CD4-positive, alpha-beta T cell treated with Interleukin-2 at 100 ng/mL for 4 hours (primary cell): Measurements from ENCODE around the gene ASTL.
"Not testable (repeated sequence)": the region's sequence is repeated elsewhere in the genome, so short reads cannot be mapped to it uniquely, and the experiment has no call there.

Experiments
- DNase-seq: peaks from one replicate; pipeline ENCODE4 v3.0.0-alpha.2; 2020; ENCODE audit warnings: low spot score

The ASTL gene

DNA sequence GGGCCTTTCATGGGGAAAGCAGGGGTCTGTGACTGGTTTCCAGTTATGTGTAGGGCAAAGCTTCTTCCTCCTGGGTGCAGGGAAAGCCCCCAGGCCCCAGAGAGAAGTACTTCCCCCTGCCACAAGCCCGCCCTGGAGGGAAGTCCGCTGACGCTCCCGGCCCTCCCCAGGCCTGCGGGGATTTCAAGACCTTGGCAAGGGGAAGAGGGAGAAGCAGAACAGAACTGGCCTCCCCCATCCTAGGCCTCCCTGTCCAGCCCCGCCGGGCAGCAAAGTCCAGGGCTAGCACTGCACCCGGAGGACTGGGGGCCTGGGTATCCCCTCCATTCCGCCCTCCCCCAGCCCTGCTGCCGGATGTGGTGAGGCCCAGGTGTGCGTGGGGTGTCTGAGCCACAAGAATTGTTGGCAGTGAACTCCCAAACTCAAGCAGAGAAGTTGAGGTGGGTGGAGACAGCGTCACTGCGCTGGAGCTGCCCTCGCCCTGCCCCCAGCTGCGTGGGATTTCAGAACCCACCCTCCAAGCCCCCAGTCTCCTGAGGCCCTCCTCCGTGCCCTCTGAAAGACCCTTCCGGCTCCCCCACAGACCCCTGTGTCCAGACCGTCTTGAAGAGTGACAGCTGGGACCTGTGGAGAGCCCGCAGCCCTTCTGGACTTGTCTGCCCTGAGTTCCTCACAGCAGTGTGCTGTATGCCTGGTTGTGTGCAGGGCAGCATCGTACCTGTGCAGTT, 8.0 kb upstream of the ASTL start:
- DNase-seq, result peak; percentile 81

DNA sequence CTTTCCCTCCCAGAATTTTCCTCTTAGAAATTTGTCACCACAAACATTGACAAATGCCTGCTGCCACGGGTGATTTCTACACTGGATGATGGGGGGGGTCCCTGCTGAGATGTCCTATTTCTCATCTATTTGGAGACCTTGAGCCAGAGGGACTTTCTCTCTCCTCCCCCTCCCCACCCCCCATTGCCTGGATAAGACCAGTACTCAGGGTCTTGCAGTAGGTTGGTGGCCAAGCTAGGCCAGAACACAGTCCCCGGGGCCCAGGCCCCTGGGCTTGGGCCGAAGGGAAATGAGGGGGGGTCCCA, 7.5 kb upstream of the ASTL start:
- DNase-seq, result no peak

DNA sequence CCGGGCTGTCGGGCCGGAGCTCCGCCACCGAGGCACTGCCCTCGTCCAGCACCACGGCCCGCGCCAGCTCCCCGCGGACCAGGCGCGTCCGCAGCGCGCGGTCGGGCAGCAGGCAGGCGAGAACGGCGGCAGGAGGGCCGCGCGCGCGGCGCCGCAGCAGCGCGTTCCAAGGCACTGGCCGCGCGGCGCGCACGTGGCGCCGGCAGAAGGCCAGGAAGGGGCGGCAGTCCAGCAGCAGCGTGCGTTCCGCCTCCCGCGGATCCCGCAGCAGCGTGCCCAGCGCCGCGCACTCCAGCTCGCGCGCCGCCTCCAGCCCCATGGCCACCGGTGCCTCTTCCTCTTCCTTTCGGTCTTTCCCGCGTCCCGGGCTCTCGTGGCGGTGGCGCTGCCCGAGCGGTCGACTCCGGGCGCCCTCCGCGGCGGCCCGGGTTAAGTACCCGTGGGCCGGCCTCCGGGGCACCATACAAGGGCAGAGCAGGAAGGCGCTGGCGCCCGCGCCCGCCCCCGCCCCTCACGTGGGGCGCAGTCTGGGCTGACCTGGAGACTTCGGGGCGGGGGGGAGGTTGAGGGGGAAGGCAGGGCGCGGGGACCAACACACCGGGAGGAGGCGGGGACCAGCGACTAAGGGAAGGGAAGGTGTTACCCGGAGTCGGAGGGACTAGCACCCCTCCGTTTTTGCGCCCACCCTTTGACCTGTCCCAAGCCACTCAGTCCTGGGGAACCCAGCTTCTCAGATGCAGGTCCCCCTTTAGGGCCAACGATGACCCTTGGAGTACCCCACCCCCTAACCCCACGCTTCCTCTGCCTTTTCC, 6.9 kb upstream of the ASTL start, which contains the start of gene DUSP2:
Gene DUSP2 (minus strand): TSS at position 405 of the 812 bp plus-strand sequence. CDS start 86 bp downstream, at position 319.
- DNase-seq, result peak; percentile 85

DNA sequence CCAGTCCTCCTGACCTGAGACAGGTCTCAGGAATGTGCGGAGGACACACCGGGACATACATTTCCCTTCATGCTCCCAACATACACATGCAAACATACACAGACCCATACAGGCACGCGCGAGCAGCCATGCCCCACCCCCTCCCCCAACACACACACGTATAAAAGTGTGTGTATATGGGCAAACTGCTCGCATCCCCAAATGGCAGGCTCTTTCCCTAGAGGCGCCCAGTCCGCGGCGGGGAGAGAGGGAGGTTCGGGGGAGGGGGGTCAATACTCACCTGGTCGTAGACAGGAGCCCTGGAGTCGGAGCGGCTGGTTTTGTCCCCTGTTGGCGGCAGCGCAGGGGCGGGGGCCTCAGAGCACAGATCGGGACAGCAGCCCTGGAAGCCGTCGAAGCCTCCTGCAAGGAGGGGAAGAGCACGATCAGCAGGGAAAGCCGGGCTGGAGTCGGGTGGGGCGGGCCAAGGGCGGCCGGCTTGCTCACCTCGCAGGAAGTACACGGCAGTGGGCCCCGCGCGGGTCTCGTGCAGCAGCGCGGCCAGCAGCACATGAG, 6.3 kb upstream of the ASTL start:
- DNase-seq, result no peak

DNA sequence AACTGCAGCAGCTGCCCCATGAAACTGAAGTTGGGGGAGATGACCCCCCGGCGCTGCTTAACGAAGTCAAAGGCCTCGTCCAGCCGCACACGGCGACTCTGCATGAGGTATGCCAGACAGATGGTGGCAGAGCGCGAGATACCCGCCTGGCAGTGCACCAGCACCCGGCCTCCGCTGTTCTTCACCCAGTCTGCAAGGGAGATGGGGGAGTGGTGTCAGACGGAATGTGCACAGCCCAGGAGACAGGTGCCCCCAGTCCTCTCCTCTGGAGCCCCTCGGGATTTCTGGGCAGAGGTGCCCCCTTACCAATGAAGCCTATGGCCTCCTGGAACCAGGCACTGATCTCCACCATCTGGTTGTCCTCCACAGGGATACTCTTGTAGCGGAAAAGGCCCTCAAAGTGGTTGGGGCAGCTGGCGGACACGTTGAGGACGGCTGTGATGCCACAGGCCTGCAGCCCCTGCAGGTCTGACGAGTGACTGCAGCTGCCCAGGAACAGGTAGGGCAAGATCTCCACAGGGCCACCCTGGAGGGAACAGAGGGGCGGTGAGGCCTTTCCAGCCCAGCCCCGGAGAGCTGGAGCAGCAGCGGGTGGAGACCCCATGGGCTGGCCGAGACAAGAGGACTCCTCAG, 5.7 kb upstream of the ASTL start:
- peak; percentile 32 for DNase-seq

DNA sequence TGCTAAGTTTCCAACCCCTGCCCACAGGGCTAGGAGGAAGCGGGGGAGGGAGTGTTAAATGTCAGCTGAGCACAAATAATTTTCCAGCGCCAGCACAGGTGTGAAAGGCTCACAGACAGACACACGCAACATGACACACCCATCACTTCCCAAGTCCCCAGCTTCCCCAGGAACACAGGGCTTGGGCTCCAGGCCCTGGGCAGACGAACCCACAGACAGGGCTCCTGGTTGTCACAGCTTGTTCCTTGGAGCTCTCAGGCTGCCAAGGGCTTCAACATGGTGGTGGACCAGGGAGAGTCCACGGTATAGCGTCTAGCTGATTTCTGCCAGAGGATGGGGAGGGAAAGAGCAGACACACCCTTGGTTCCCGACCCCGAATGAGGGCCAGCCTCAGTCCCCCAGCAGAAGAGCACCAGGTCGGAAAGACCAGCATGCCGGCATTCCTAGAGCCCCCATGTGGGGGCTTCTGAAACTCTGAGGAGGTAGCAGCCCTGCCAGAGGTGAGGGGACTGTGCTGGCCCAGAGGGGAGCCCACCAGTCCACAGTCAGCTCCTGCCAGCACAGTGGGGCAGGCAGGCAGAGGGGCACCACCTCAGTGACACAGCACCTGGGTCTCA, 5.0 kb upstream of the ASTL start:
- DNase-seq, result peak; percentile 25

DNA sequence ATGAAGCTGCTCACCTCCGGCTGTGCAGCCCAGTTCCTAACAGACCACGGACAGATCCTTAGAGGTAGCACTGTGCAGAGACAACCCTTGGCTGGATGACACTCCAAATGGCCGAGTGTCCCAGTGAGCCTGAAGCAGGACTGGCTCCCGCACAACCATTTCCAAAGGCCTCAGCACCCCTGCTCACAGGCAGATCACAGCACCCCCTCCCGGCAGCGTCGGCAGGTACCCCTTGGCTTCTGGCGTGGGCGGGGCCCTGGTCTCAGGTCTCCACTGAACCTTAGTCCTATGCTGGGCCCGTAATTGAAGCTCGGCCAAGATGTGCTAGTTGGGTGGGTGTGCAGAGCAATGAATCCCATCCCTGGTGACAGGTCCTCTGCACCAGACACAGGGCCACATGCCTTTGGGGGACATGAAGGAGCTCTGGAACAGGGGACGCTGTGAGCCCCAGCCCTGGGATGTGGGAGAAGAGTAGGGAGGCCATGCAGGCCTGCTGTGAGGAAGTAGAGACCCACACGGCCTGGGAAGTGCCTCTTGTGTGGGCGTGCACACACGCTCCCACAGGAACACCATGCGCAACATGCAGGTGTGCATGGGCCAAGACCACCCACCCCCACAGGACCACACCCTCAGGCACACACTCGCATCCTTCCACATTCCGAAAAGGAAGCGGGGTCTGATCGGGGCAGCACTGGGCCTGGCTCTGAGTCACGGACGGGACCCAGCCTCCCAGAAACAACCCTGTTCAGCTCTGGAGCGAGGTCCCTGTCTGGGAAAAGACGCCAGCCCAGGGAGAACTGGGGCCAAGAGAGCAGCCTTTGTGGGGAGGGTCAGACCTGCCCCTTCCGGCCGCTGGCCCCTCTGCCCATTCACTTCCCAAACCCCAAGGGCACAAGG, 4.2 kb upstream of the ASTL start:
- peak; percentile 47 for DNase-seq

DNA sequence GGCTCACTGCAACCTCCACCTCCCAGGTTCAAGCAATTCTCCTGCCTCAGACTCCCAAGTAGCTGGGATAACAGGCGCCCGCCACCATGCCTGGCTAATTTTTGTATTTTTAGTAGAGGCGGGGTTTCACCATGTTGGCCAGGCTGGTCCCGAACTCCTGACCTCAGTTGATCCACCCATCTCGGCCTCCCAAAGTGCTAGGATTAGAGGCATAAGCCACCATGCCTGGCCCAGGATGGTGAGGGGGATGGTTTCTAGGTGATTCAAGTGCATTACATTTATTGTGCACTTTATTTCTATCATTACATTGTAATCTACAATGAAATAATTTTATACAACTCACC, 3.3 kb upstream of the ASTL start:
- DNase-seq, result not testable (repeated sequence)

DNA sequence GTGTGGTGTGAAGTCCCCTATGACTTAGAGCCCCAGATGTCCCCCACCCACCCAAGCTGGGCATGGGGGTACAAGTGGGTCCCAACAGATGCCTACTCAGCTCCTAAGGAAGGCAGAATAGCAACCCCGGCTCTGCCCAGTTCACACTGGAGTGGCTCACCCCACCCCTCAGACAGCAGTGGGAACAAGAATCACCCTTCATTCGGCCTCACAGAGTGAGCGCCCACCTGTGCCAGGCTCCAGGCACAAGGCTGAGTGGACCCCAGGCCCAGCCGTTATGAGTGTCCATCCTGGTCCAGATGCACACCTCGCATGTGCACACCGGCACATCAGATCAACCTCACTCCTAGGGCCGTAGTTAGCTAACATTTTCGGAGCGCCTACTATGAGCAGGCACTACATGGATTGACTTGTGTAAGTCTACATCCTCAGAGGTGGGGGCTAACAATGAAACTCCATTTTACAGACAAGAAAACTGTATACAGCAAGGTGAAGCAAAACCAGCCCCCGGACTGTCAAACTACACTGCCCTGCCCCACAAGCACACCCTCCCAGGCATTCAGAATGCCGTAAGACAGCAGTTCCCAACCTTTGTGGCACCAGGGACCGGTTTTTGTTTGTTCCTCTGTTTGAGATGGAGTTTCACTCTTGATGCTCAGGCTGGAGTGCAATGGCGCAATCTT, 2.8 kb upstream of the ASTL start:
- no peak for DNase-seq

DNA sequence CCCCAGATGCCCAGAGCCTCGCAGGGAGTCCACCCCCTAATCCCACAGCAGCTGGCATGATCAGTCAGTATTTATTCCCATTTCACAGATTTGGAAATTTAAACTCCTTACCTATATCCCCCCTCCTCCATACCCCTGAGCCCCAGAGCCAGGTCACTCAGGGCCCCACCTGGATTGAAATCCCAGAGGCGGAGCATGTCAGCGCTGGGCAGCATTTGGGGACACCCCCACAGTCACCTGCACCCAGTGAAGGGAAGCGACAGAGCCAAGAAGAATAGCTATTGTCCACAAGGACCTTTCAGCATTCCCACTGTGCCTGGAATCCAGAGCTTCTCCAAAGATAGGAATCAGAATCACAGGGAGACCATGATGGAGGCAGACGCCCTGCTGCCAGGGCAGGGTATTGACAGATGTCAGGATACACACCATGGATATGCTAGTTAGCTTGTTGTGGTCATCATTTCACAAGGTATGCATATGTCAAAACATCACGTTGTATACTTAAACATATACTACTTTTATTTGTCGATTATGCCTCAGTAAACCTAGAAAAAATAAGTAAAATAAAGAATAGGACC, 968 bp upstream of the ASTL start:
- DNase-seq, result no peak

DNA sequence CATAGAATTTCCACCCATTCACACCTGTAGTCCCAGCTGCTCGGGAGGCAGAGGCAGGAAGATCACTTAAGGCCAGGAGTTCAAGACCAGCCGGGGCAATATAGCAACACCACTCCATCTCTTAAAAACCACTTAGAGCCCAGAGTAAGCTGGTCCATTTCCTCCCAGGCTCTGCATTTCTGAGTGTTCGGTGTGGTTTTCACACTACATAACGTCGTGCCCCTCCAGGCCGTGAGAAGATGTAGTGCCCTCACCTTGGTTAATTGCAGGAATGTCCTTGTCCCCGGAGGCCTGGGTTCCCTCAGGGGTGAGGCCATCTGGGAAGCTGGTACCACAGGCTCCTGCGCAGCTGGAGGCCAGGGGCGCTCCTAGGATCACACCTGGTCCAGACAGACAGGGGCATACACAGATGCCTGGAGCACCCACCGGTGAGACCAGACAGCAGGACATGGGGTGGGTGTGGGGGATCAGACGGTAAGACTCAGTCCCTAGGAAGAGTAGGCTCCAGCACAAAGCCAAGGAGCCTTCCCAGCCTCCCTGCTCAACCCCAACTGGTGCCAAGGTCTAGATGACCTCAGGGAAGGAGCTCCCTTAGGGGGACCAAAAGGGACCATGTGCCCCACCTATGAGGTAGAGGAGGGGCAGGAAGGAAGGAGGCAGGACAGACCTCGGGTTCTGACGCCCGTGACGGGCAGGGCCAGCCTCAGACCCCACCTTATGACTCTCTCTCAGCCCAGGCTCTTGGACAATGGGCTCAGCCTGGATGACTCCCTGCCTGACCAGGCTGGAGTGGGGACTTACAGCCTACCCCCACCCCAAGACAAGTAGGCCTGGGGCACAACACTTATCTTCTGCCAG, 752 bp downstream of the ASTL start:
- no peak for DNase-seq

DNA sequence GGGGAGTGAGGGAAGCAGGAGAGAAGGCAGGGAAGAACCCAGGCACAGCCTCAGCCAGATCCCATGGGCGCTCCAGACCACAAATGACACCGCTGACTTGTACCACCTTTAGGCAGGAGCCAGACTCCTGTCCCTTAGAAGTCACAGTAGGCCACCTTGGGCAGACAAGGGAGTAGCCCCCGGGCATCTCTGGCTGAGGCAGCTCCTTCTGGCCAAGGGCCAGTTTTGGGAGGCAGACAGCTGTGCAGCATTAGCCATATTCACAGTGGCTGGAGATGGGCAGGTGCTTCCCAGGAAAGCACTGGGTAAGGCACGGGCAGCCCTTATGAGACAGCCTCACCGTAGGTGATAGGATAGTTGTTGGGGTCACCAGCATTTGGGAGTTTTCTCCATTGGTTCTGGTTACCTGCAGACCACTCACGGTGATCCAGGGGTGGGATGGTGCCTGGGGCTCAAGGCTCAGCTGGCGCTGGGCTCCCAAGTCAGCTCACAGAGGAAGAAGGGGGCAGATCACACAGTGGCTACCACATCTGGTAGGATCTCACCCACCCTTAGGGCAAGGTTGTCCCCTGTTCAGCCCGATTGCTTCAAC, 2.1 kb downstream of the ASTL start:
- DNase-seq, result no peak

DNA sequence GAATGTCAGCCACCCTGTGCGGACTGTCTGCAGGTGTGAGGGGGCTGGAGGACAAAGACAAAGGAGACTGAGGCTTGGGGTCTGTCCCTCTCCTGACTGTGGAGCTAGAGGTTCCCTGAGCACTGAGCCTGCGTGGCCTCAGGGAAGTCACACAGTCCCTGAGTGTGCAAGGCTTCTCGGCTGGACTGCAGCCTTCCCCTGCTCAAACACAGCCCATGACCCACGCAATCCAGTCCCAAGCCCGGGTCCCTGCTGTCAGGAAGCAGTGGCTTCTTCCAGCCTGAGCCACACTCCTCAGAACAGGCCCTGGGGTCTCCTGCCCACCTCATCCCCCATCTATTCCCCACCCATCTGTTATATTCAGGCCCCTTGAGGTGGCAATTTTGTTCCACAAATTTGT, 2.7 kb downstream of the ASTL start:
- DNase-seq, result no peak

DNA sequence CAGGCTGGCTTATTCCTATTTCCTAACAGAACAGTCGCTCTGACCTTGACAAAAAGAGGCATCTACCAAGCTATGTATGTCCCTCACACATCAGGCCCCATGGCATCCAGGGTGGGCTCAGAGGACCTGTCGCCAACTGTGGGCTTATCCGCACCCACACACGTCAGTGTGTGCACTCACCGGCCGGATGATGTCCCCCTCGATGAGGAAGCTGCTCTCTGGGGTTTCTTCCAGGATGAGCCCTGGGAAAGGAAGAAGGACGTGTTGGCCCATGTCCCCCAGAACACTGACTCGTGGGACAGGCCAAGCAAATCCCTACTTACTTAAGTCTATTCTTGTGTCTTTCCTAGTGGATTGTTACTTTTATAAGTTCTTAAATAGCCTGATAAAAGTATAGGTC, 3.1 kb downstream of the ASTL start:
- DNase-seq, result no peak

DNA sequence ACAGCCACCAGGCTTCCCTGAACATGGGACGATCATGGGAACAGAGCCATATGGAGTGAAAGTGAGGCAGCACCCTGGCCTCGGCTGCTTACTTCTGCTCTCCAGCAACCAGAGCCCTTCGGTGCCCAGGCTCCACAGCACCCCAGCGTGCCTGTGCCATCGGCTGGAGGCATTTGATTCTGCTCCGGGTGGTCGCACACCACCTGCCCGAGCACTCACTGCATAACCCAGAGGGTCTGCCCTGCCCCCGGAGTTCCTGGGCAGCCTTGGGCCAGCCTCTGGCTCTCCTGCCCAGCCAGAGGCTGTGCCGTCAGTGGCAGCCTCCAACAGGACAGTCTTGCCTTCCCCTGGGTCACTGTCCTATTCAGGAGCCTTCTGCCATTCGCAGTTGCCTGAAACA, 3.9 kb downstream of the ASTL start:
- no peak for DNase-seq

DNA sequence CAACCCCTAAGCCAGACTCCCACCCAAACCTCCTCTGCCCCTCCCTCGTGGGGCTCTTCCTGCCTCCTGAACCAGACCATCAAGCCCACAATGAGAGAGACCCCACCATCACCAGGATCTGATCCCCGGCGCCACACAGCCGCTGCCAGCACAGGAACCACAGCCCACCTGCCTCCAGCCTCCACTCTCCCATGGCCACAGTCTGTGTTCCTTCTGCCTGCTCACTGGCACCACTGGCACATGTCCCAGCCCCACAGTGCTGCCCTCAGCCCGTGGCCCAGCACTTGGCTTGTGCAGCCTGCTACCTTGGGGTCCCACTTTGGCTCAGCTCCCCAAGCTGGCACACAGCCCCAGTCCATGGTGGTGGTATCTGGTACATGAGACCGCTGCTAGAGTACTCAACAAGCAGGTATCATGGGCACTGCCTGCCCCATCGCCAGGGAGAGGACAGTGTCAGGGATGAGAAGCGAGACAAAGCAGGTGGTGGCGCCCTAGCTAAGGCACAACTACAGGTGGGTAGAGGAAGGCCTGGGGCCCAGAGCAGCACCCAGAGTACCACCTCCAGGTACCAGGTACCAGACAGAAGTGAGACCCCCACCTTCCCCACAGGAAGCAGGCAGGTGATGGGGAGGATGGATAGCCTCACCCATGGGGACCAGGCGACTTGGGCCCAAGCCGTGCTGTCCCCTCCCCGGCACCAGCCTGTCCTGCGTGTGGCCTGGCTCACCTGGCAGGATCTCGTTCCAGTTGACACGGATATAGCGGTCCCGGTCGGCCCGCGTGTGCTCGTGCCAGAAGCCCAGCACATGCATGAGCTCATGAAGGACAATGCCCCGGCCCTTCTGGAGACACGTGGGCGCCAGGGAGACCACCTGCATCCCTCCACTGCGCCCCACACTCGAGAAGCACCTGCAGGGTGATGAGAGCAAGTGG, 6.2 kb downstream of the ASTL start:
- DNase-seq, result no peak

DNA sequence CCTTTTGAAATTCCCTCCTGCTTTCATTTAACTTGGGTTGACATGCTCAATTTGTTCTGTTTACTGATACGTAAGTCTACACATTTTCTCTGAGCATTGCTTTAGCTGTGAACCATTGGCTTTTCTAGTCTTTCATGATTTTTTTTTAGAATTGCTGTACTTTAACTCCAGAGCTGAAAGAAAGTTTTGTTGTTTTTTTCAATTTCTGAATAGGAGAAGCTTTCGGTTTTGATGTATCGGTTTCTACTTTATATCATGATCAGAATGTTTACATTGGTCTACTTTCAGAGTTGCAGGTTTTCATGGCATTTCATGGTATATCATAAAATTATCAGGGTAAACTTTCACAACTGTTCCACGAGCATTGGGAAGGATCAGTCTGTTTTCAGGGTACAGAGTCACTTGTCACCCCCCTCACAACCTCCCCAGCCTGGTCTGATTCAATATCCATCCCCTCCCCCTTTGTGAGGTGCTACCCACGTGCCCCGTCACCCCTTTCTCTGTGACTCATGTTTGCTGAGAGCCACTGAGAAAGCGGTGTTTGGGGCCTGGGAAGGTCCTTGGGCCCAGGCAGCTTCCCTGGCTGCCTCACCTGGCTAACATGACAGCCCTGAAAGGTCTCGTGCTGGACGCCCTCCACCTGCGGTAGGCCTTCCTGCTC, 7.0 kb downstream of the ASTL start:
- peak; percentile 40 for DNase-seq
